ENCODE data around the gene LSM3.

The LSM3 gene

GRCh38 chr3:14243782-14244181 is 65.2 kb downstream of the LSM3 start:
- no peak for DNase-seq

GRCh38 chr3:14244521-14245247 is 66.1 kb downstream of the LSM3 start:
- no peak for DNase-seq

GRCh38 chr3:14245248-14245639 is 66.6 kb downstream of the LSM3 start:
- DNase-seq: no peak

- DNase-seq: no peak
These were observed 67.2 kb downstream of the LSM3 start for GRCh38 chr3:14245822-14246221.

- DNase-seq: no peak
These were observed 67.8 kb downstream of the LSM3 start for GRCh38 chr3:14246414-14246813.

DNA sequence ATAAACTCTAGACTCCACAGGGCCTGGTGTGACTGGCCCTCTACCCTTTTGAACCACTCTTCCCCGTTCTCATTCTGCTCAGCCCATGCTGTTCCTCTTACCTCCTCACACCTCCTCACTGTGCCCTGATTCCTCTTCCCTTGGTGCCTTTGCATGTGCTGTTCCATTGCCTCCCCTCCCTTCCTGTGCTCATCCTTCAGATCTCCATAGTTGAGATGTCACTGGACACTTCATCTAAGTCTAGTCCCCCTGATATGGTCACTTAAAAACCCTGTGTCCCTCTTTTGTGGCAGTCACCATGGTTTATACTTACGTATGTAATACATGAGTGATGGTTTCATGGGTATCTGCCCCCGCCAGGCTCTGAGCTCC is 69.8 kb downstream of the LSM3 start:
- no peak for DNase-seq

DNA sequence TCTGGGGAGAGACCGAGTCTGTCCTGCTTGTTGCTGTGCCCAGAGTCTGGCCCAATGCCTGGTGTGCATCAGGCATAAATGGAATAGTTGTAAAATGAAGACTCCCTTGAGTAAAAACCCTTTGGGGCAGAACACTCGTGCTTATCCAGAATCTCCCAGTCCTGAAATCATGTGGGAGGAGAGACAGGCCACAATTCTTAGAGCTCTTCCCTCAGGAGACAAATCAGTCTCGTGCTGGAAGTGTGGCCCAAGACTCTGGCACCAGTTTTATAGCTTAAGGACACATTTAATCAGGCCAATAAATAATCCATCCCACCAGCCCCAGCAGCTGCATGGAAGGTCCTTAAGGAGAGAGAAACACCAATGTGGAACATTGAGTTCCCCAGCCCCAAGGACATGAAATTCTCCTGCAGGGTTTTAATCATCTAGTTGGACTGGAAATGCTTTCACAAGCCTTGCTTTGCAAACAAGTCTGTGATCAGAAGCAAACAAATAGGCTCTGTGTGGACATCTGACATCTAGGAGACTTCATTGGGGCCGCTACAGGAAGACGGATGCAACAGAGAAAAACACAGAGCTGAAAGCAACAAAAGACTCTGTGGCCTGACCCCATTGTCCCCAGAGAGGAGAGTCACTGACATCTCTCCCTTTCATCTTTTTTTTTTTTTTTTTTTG is 70.4 kb downstream of the LSM3 start:
- DNase-seq: no peak

Measured in amniotic stem cell (primary cell).